AG08395 (cell line): ENCODE measurements around the gene RTP2.

ENCODE experiments used
- DNase-seq: peaks from one replicate; pipeline ENCODE4 v3.0.0; 2012; ENCODE audit warnings: mixed read lengths, low spot score

Gene RTP2

GRCh38 chr3:187667526-187667925, 34.8 kb downstream of the RTP2 start:
- DNase-seq, result no peak

GRCh38 chr3:187665764-187666402, 36.5 kb downstream of the RTP2 start:
- no peak for DNase-seq

- no peak for DNase-seq
Observed at GRCh38 chr3:187665010-187665409, 37.3 kb downstream of the RTP2 start.

- DNase-seq, result no peak
Observed at GRCh38 chr3:187662848-187663409, 39.4 kb downstream of the RTP2 start.

- DNase-seq, result no peak
Observed at GRCh38 chr3:187661267-187661666, 41.1 kb downstream of the RTP2 start.

- DNase-seq, result no peak
Observed at GRCh38 chr3:187651282-187651681, 51.1 kb downstream of the RTP2 start.
